Astrocyte (in vitro differentiated cells and primary cell): ENCODE measurements around the gene DMKN.

ENCODE experiments used
- CTCF ChIP-seq: IDR thresholded peaks from 2 replicates; pipeline ENCODE4 v1.5.1; 2011; ENCODE audit warnings: low read depth, mild to moderate bottlenecking, inconsistent platforms, low read length, moderate library complexity; ENCODE audit not compliant: insufficient read depth
- EZH2 ChIP-seq: IDR thresholded peaks from 2 replicates; pipeline ENCODE4 v1.6.1; 2012; ENCODE audit warnings: mild to moderate bottlenecking, low read length, inconsistent platforms; ENCODE audit not compliant: insufficient read depth

GRCh38 chr19:35556846-35557538 lies 43.5 kb upstream of the DMKN start:
- TF ChIP-seq CTCF (no peak), EZH2 (no peak)
